ENCODE results near the gene PAWR.
A peak's percentile ranks its signal among the peaks of the same experiment; 100 is the strongest.
"Not testable (repeated sequence)": the region's sequence is repeated elsewhere in the genome, so short reads cannot be mapped to it uniquely, and the experiment has no call there.

PAWR gene

GRCh38 chr12:79692860-79693577 is 2.3 kb upstream of the PAWR start:
- Mint-ChIP-seq H3K9me3 (no peaks in the 10 kb centered on the region), H3K27me3 (peaks cover 43% of the 10 kb centered on the region in 2 donors), H3K4me3 (no peak overlapping the region), H3K36me3 (ENCODE audit: insufficient read depth) (peaks cover 4% of the 10 kb centered on the region), H3K27ac (no peak overlapping the region), H3K4me1 (ENCODE audit: low read depth in 2 of 2) (peaks cover 0 to 8% of the 10 kb centered on the region in 2 donors)
- DNase-seq (no peak), ATAC-seq (replicated peaks) (no peak)

GRCh38 chr12:79691511-79692248 is 916 bp upstream of the PAWR start:
- Mint-ChIP-seq H3K27me3 (peaks cover 48 to 52% of the 10 kb centered on the region in 2 donors), H3K4me1 (ENCODE audit: low read depth in 2 of 2) (peaks cover 0 to 8% of the 10 kb centered on the region in 2 donors), H3K27ac (no peak overlapping the region), H3K36me3 (ENCODE audit: insufficient read depth) (peaks cover 4% of the 10 kb centered on the region), H3K4me3 (peak overlapping the region; percentile 85 to 86), H3K9me3 (no peaks in the 10 kb centered on the region)
- DNase-seq (no peak), ATAC-seq (replicated peaks) (no peak)

- Mint-ChIP-seq H3K9me3 (no peaks in the 10 kb centered on the region), H3K4me1 (ENCODE audit: low read depth in 2 of 2) (peaks cover 0 to 8% of the 10 kb centered on the region in 2 donors), H3K4me3 (peak overlapping the region; percentile 85 to 86), H3K36me3 (ENCODE audit: insufficient read depth) (peaks cover 4% of the 10 kb centered on the region), H3K27ac (no peak overlapping the region), H3K27me3 (peaks cover 50 to 58% of the 10 kb centered on the region in 2 donors)
- DNase-seq (no peak), ATAC-seq (replicated peaks) (peak; percentile 18)
These were observed 574 bp downstream of the PAWR start for GRCh38 chr12:79690142-79690637.

GRCh38 chr12:79689477-79690141 is 1.2 kb downstream of the PAWR start:
- Mint-ChIP-seq H3K9me3 (no peaks in the 10 kb centered on the region), H3K4me1 (ENCODE audit: low read depth in 2 of 2) (peaks cover 0 to 8% of the 10 kb centered on the region in 2 donors), H3K4me3 (peak overlapping the region; percentile 85 to 86), H3K27ac (no peak overlapping the region), H3K27me3 (peaks cover 44 to 55% of the 10 kb centered on the region in 2 donors), H3K36me3 (ENCODE audit: insufficient read depth) (peaks cover under 1% of the 10 kb centered on the region)
- DNase-seq (no peak), ATAC-seq (replicated peaks) (peak; percentile 24)

- H3K4me3 Mint-ChIP-seq: peak overlapping the region; percentile 65 to 71
- peaks cover 44 to 55% of the 10 kb centered on the region in 2 donors for H3K27me3 Mint-ChIP-seq
- H3K36me3 Mint-ChIP-seq (ENCODE audit: insufficient read depth): no peaks in the 10 kb centered on the region
- peaks cover 0 to 8% of the 10 kb centered on the region in 2 donors for H3K4me1 Mint-ChIP-seq (ENCODE audit: low read depth in 2 of 2)
- H3K27ac Mint-ChIP-seq: no peak overlapping the region
- DNase-seq (no peak), ATAC-seq (replicated peaks) (no peak)
- no peaks in the 10 kb centered on the region for H3K9me3 Mint-ChIP-seq
These were observed 1.7 kb downstream of the PAWR start for GRCh38 chr12:79689061-79689476.

GRCh38 chr12:79688376-79689060 is 2.2 kb downstream of the PAWR start:
- Mint-ChIP-seq H3K36me3 (ENCODE audit: insufficient read depth) (no peaks in the 10 kb centered on the region), H3K27me3 (peaks cover 44 to 55% of the 10 kb centered on the region in 2 donors), H3K4me3 (peak overlapping the region; percentile 65 to 71), H3K4me1 (ENCODE audit: low read depth in 2 of 2) (peaks cover 0 to 8% of the 10 kb centered on the region in 2 donors), H3K27ac (no peak overlapping the region), H3K9me3 (no peaks in the 10 kb centered on the region)
- no peak for ATAC-seq (replicated peaks)
- no peak for DNase-seq

GRCh38 chr12:79687711-79688260 is 3.0 kb downstream of the PAWR start:
- H3K4me1 Mint-ChIP-seq (ENCODE audit: low read depth in 2 of 2): peaks cover 0 to 8% of the 10 kb centered on the region in 2 donors
- DNase-seq (no peak), ATAC-seq (replicated peaks) (no peak)
- no peaks in the 10 kb centered on the region for H3K9me3 Mint-ChIP-seq
- no peaks in the 10 kb centered on the region for H3K36me3 Mint-ChIP-seq (ENCODE audit: insufficient read depth)
- H3K27me3 Mint-ChIP-seq: peaks cover 42 to 55% of the 10 kb centered on the region in 2 donors
- no peak overlapping the region for H3K27ac Mint-ChIP-seq
- H3K4me3 Mint-ChIP-seq: peak overlapping the region in 1 of 2 donors; percentile 13

- H3K27ac Mint-ChIP-seq: no peak overlapping the region
- ATAC-seq (replicated peaks) (no peak), DNase-seq (no peak)
- H3K4me1 Mint-ChIP-seq (ENCODE audit: low read depth in 2 of 2): peaks cover 0 to 5% of the 10 kb centered on the region in 2 donors
- no peaks in the 10 kb centered on the region for H3K36me3 Mint-ChIP-seq (ENCODE audit: insufficient read depth)
- no peak overlapping the region for H3K4me3 Mint-ChIP-seq
- peaks cover 31 to 46% of the 10 kb centered on the region in 2 donors for H3K27me3 Mint-ChIP-seq
- no peaks in the 10 kb centered on the region for H3K9me3 Mint-ChIP-seq
These were observed 4.6 kb downstream of the PAWR start for GRCh38 chr12:79686171-79686570.

GRCh38 chr12:79685068-79685467 is 5.7 kb downstream of the PAWR start:
- Mint-ChIP-seq H3K36me3 (ENCODE audit: insufficient read depth) (no peaks in the 10 kb centered on the region), H3K27ac (no peak overlapping the region), H3K27me3 (peaks cover 31 to 52% of the 10 kb centered on the region in 2 donors), H3K9me3 (no peaks in the 10 kb centered on the region), H3K4me1 (ENCODE audit: low read depth in 2 of 2) (peaks cover 0 to 2% of the 10 kb centered on the region in 2 donors), H3K4me3 (no peak overlapping the region)
- DNase-seq (no peak), ATAC-seq (replicated peaks) (no peak)

GRCh38 chr12:79684338-79684737 is 6.4 kb downstream of the PAWR start:
- not testable (repeated sequence) for ATAC-seq (replicated peaks); H3K4me3 Mint-ChIP-seq; H3K9me3 Mint-ChIP-seq; DNase-seq; H3K4me1 Mint-ChIP-seq (ENCODE audit: low read depth in 2 of 2); H3K27ac Mint-ChIP-seq; H3K36me3 Mint-ChIP-seq (ENCODE audit: insufficient read depth)
- peaks cover 34 to 56% of the 10 kb centered on the region in 2 donors for H3K27me3 Mint-ChIP-seq

GRCh38 chr12:79682593-79682992 is 8.2 kb downstream of the PAWR start:
- Mint-ChIP-seq H3K9me3 (no peaks in the 10 kb centered on the region), H3K4me1 (ENCODE audit: low read depth in 2 of 2) (no peaks in the 10 kb centered on the region), H3K36me3 (ENCODE audit: insufficient read depth) (no peaks in the 10 kb centered on the region), H3K27me3 (peaks cover 29 to 44% of the 10 kb centered on the region in 2 donors), H3K4me3 (no peak overlapping the region), H3K27ac (no peak overlapping the region)
- ATAC-seq (replicated peaks): no peak
- no peak for DNase-seq

- no peak for ATAC-seq (replicated peaks)
- Mint-ChIP-seq H3K36me3 (ENCODE audit: insufficient read depth) (no peaks in the 10 kb centered on the region), H3K4me3 (no peak overlapping the region), H3K27me3 (peaks cover 22 to 29% of the 10 kb centered on the region in 2 donors), H3K27ac (no peak overlapping the region), H3K9me3 (no peaks in the 10 kb centered on the region), H3K4me1 (ENCODE audit: low read depth in 2 of 2) (no peaks in the 10 kb centered on the region)
- no peak for DNase-seq
These were observed 9.7 kb downstream of the PAWR start for GRCh38 chr12:79681008-79681590.

All from effector memory CD8-positive, alpha-beta T cell (primary cell).